Inferior parietal cortex (tissue), 1 donor: ENCODE measurements around the gene RBMY1D.
"Not testable (repeated sequence)": the region's sequence is repeated elsewhere in the genome, so short reads cannot be mapped to it uniquely, and the experiment has no call there.

Experiments used
- DNase-seq: peaks from one replicate; pipeline ENCODE4 v3.0.0-alpha.2; 2016; ENCODE audit errors: extremely low spot score

Gene RBMY1D

DNA sequence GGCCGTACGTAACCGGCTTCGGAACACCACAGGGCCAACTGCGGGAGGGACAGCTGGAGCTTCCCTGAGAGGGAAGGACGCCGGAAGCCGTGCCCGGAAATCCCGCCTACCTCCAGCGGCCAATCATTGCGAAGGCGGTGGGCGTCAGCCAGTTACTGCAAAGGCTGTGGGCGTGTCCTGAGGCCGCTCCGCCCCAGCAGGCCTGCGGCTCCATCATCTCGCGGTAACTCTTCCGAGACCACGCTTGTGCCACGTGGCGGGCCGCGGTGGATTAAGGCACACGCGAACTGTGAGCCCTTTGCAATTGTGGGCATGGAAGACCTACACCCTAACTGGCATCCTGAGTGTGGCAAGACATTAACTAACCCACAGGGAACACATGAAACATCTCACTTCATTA is at the start of gene RBMY1D:
Gene RBMY1D (minus strand): TSS at position 101 of the 400 bp plus-strand sequence. CDS start 2,013 bp downstream, outside the sequence.
- not testable (repeated sequence) for DNase-seq

DNA sequence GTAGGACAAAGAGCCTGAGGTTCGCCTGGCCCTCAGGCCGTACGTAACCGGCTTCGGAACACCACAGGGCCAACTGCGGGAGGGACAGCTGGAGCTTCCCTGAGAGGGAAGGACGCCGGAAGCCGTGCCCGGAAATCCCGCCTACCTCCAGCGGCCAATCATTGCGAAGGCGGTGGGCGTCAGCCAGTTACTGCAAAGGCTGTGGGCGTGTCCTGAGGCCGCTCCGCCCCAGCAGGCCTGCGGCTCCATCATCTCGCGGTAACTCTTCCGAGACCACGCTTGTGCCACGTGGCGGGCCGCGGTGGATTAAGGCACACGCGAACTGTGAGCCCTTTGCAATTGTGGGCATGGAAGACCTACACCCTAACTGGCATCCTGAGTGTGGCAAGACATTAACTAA is 23.6 kb upstream of the RBMY1D start, which contains the start of gene RBMY1E:
Gene RBMY1E (minus strand): TSS at position 101 of the 400 bp plus-strand sequence. CDS start 1,978 bp downstream, outside the sequence.
- not testable (repeated sequence) for DNase-seq

DNA sequence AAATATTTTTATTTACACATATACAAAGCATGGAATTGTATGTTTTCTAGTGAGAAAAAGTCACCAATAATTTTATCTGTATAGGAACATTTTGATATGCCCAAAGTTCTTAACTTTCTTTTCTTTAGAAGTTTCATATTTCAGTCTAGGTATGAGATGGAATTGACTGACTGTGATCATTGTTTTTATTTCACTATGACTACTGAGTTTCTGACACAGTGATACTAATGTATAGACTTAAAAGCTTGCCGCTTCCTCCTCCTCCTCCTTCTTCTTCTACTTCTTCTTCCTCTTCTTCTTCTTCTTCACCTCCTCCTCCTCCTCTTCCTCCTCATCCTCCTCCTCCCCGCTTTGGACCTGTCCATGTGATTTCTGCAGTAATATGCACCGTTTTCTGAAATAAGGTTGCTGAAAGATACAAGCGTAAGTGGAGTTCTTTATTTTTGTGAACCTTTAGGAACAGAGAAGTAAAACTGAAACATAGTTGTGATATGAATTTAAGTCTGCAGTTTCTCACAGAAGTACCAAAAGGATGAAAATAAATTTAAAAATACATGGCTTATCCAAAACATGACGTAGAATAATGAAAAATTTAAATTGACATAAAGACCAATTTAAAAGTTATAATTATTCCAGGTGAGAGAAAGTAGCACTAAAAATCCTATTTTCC is 24.8 kb downstream of the RBMY1D start:
- not testable (repeated sequence) for DNase-seq

GRCh38 chrY:21845481-21845880 is 48.8 kb downstream of the RBMY1D start:
- DNase-seq = no peak

DNA sequence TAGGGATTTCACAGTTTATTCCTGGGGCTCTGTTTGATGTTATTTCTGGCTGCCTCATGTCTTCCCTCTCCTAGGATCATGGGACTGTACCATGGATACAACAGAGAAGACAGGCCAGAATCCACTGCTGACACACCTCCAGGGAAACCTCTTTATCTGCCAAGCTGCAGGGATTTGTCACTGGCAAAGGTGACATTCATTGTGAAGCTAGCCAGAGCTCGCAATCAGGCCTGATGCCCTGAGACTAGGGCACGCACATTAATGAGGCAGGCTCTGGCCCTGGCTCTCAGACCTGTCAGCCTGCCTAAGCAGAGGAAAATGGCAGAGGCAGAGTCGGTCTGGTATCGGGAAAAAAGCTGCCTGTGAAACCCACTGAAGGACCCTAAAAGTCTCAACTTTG is 52.2 kb downstream of the RBMY1D start:
- no peak for DNase-seq

DNA sequence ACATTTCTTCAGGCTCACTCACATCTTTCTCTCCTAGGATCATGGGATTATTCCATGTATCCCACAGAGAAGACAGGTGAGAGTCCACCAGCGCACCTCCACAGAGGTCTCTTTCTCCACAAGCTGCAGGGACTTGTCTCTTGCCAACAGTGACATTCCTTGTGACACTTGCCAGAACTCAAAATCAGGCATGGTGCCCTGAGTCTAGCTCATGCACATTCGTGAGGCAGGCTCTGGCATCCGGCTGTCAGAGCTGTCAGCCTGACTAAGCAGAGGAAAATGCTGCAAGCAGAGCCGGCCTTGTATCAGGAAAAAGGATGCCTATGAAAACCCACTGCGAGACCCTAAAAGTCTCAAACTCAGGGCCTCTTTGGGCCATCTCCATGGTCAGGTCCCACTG is 54.8 kb downstream of the RBMY1D start:
- DNase-seq = no peak

GRCh38 chrY:21836343-21836742 is 58.0 kb downstream of the RBMY1D start:
- DNase-seq = no peak

- DNase-seq = no peak
These were observed 59.3 kb downstream of the RBMY1D start for GRCh38 chrY:21835052-21835451.
